HG03354 (cell line): ENCODE data around the gene GLIS1.

Experiments
- ATAC-seq: cut with Tn5 transposase; IDR thresholded peaks from one replicate; pipeline ENCODE4 v1.9.1; 2021; ENCODE audit warnings: mild to moderate bottlenecking; ENCODE audit not compliant: unreplicated experiment, poor library complexity, severe bottlenecking

GLIS1 gene

DNA sequence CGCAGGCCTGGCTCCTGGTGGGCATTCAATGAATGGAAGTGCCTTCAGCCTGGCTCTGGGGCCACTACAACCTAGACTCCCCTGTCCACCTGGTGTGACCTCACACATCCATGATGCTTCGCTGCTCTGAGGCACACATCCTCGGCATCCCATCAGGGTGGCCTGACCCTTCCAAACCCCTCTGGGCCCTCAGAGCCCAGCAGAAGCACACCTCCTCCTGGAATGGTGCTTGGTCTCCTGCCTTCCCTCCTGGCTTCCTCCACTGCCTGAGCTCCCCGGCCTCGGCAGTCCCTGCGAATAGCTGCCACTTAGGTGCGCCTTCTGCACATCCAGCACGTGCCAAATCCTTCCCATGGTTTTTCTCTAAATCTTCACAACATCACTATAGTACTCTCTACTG, 133.8 kb downstream of the GLIS1 start:
- ATAC-seq: no peak

DNA sequence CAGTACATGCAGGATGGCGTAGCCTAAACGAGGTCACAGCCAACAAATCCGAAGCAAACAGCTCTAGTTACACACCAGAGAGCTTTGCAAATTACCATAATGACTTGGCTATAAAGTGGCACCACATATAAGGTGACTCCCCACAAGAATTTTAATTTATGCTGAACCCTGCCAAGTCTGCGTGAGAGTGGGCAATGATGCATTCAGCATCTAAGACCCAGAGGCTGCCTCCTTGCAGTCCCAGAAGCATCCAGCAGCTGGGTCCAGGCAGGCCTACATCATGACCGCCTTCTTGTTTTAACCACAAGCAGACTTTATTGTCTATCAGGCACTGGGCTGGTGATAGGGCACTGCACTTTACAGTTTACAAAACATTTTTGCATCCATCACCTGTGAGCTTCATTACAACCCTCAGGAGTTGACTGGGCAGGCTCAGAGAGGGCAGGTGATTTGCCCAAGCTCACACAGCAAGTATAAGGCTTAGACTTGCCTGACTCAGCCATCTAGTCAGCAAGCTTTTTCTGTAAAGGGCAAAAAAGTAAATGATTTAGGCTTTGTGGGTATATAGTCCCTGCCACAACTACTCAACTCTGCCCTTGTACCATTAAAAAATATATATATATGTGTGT, 134.6 kb downstream of the GLIS1 start:
- no peak for ATAC-seq

GRCh38 chr1:53603431-53603830, 135.5 kb downstream of the GLIS1 start:
- no peak for ATAC-seq

DNA sequence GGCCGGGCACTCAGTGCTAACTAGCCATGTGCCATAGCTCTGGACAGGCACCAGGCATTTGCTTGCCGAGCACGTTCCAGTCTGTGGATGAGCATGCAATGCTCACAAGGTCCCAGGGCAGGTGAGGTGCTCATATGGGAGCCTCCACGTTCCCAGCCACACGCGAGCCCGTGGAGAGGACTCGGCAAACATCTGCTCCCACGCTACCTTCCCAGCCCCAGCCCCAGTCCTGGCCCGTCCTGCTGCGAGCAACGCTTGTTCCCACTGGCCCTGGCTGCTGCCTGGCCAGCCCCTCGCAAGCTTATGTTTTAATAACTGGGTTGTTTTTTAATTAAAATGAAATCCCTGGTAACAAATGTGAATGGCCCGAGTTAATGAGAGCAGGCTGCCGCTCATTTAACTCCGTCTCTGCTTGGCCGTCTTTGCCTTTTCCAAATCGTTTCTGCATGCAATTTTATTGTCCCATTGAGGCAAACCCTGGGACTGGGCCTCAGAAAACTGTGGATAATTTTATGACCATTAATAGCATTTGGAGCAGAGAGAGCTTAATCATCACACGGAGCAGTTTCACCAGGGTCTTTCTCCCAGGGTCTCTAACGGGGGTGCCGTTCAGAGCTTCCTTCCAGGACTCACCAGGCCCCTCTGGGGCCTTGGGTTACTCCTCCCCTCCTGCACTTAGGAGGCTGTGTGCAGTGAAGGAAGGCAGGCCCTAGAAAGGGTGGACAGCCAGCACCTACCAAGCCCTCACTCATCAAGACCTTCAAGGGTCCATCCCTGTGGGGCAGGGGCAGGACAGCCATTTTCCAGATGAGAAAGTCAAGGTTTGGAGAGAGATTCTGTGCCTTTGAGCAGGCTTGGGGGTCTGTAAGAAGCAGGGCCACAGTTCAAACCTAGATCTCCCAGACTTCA, 136.8 kb downstream of the GLIS1 start:
- no peak for ATAC-seq

DNA sequence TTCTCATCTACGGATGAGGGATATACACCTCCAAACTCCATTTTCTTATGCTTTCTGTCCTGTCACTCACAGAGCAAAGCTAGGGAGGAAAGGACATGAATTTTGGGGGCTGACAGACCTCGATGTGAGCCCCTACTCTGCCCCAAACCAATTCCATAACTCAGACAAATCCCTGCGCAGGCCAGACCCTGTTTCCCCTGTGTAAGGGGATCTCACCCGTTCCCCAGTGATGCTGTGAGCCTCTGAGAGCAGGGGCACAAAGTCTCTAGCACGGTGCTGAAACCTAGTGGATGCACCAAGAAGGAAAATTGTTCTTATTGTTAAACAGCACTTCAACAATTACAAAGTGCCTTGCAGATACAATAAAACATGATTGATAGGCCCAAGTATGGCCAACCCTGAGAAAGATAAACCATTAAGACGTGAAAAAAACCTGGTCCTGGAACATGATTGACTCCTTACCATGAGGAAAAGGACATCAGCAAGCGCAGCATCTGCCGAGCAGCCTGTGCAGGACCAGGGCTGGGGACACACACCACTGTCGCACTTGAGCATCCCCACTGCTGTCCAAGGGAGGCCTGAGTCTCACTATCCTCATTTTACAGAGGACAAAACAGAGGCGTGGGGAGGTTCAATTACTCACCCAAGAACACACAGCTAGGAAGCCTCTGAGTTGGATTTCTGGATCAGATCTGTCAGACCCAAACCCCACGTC, 137.8 kb downstream of the GLIS1 start:
- ATAC-seq: no peak

- no peak for ATAC-seq
Observed at GRCh38 chr1:53600561-53600960, 138.4 kb downstream of the GLIS1 start.

DNA sequence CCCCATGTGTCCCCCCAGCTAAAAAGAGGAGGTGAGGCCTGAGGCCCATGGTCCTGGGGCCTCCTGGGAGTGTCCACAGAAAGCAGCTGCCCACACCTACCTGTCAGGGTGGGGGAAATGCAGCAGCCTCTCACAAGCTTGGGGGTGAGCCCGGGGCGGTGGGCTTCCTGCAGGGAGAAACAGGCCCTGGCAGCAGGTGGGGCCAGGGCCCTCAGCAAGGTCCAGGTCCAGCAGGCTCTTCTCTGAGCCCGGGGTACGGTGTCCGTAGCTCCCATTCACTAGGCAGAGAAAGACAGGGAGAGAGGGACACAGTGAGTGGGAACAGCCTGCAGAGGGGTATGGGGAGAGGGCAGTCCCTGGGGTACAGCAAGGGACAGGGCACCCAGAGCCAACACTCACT, 139.0 kb downstream of the GLIS1 start:
- no peak for ATAC-seq

DNA sequence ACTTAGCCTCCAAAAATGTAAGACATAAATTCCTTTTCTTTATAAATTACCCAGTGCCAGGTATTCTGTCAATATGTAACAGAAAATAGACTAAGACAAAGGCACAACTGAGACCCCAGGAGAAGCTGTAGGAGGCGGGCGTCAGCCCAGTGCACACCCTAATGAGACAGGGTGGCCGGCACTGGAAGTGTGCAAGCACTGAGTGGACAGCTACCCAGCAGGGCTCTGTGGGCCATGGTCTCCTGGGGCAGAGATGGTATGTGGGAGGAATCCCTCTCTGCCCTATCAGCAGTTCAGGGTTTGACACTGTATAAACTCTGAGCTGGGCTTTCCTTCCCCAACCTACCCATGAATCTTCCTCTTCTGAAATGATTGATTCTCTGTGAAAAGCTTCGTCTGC, 139.5 kb downstream of the GLIS1 start:
- no peak for ATAC-seq

- ATAC-seq: no peak
Observed at GRCh38 chr1:53598966-53599365, 140.0 kb downstream of the GLIS1 start.

DNA sequence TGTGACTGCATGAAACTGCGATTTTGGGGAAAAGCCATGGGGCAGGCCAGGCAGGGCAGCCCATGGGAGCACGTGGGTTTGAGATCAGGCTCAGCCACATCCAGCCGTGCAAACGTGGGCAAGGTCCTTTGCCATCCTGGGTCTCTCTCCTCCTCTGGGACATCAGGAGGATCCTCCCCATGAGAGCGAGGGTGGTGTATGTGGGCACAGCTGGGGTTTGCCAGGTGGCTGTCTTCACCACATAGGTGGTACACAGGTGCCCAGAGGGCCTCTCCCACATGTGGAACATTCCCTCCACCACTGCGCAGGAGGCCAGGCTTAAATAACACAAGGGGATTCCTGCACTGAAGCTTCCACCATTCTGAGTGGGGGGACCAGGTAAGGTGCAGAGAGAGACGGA, 143.1 kb downstream of the GLIS1 start:
- no peak for ATAC-seq

GRCh38 chr1:53594391-53595180, 144.4 kb downstream of the GLIS1 start:
- ATAC-seq: no peak

DNA sequence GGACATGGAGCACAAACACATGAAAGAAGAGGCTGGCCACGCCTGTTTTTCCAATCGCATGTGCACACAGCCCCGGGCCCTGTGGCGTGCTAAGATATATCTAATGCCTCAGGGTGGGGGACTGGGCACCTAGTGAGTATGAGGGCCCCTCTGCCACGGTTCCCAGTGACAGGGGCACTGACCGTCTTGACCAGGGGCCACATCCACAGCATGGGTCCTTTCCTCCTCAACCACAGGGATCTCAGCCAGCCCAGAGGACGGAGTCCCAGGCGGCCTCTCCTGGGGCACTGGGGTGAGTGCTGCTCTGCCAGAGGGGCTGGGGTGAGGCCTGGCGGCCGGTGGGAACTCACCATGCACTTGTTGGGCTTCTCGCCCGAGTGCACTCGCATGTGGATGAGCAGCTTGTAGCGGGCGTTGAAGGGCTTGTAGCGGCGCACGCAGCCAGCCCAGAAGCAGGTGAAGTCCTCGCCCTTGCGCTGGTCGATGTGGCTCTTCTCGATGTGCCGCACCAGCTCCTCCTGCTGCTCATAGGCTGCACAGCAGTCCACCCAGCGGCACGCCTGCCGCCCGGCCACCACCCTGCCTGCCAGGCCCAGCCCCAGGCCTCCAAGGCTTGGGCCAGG, 145.1 kb downstream of the GLIS1 start:
- ATAC-seq: no peak

GRCh38 chr1:53592985-53593757, 145.8 kb downstream of the GLIS1 start:
- no peak for ATAC-seq

DNA sequence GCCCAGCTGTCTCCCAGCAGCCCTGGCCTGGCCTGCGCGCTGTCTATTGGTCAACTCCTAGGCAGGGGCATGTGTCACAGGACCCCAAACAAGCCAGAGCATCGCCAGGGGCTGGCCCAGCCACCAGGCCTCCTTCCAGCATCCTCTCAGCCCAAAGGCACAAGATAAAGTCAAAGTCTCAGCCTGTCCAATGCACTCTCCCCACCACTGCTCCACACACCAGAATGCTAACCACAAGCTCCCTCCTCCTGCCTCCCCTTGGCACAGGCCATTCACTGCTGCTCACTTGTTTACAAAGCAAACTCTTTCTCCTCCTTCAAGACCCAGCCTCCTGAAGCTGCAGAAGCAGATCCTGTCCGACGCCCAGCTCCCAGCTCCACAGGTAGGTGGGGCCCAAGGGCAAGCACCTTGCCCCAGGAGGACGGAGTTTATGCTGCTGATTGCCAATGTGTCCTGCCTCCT, 146.4 kb downstream of the GLIS1 start:
- ATAC-seq: no peak

- no peak for ATAC-seq
Observed at GRCh38 chr1:53591924-53592323, 147.0 kb downstream of the GLIS1 start.

GRCh38 chr1:53590531-53591515, 148.1 kb downstream of the GLIS1 start:
- no peak for ATAC-seq

DNA sequence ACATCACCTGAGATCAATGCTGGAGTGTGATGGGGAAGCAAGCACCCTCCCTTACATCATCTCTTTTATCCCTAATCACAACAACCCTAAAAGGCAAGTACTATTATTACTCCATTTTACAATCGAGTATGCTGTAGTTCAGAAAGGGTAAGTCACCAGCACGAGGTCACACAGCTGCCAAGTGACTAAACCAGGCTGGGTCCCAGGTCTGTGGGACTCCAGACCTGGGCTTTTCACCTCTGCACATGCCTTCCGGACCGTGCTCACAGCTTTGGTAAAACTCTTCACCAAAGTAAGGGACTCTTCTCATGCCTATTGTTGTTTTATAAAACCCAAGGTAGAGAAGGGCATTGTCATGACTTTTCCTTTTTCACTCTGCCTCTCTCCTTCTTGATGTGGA, 148.9 kb downstream of the GLIS1 start:
- ATAC-seq: no peak
